Measurements from ENCODE around the gene GRB10. TPM values are rescaled to one million over a fixed set of nuclear protein-coding genes. Genes with fewer than 3 reads are reported as not detected.

The GRB10 gene
- total RNA-seq, 1 experiment from 2014 or later, result 38.3 TPM

DNA sequence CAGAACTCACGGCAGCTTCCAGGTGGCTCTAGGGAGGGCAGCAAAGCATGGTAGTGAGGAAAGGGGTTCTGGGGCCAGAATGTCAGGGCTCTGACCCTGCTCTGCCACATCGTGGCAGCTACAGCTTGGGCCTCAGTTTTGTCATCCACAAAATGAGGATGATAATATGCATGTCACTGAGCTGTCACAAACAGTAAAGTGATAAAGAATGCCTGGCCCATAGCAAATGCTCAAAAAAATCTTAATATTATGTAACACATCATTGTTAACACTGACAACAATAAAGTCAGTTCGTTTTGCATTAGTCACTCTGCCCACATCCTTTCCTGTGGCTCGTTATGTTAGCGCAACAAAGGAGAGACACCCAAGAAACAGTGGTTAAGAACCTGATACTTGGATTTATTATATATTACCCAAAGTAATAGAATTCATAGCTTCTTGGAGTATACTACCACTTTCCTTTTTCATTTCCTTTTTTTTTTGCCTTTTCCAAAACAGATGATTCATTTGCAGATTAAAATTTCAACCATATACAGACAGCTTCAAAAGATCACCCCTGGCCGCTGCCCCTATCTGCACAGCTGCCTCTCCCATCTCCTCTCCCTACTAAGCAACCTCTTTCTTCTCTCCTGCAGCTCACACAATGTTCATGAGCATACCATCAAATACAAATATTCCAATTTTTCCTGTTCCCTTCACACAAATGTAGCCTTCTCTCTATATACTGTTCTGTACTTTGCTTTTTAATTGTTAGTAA lies 172.0 kb downstream of the GRB10 start:
- H3K36me3 ChIP-seq (ENCODE audit: control insufficient read depth, insufficient read depth, low read length), result no peaks in the 10 kb centered on the region
- DNase-seq (ENCODE audit: low read depth, low spot score) (peak; percentile 39), ATAC-seq (no peak)
- ChIA-PET CTCF (no interaction called here), POLR2A (no interaction called here)
- no peak for TF ChIP-seq POLR2AphosphoS5 (IDR thresholded peaks at IDR 0.05; ENCODE audit: low read depth, low read length)
- TF ChIP-seq SIN3A (IDR thresholded peaks at IDR 0.05; ENCODE audit: borderline replicate concordance, insufficient read depth, low read depth, low read length), result no peak
- TF ChIP-seq TCF7L2 (IDR thresholded peaks at IDR 0.05; ENCODE audit: low read depth, low read length), result no peak
- no peak for TF ChIP-seq CTCF (IDR thresholded peaks at IDR 0.05)
- TF ChIP-seq, protein P1, sequence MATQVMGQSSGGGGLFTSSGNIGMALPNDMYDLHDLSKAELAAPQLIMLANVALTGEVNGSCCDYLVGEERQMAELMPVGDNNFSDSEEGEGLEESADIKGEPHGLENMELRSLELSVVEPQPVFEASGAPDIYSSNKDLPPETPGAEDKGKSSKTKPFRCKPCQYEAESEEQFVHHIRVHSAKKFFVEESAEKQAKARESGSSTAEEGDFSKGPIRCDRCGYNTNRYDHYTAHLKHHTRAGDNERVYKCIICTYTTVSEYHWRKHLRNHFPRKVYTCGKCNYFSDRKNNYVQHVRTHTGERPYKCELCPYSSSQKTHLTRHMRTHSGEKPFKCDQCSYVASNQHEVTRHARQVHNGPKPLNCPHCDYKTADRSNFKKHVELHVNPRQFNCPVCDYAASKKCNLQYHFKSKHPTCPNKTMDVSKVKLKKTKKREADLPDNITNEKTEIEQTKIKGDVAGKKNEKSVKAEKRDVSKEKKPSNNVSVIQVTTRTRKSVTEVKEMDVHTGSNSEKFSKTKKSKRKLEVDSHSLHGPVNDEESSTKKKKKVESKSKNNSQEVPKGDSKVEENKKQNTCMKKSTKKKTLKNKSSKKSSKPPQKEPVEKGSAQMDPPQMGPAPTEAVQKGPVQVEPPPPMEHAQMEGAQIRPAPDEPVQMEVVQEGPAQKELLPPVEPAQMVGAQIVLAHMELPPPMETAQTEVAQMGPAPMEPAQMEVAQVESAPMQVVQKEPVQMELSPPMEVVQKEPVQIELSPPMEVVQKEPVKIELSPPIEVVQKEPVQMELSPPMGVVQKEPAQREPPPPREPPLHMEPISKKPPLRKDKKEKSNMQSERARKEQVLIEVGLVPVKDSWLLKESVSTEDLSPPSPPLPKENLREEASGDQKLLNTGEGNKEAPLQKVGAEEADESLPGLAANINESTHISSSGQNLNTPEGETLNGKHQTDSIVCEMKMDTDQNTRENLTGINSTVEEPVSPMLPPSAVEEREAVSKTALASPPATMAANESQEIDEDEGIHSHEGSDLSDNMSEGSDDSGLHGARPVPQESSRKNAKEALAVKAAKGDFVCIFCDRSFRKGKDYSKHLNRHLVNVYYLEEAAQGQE (IDR thresholded peaks at IDR 0.05; ENCODE audit: insufficient read depth in 1 of 2, low read depth in 2 of 2, low read length in 1 of 2), result no peak
- no peak overlapping the region for H3K27ac ChIP-seq (ENCODE audit: low read length)
- H3K27me3 ChIP-seq (ENCODE audit: control insufficient read depth, insufficient read depth, low read length), result no peaks in the 10 kb centered on the region
- in situ Hi-C loops (cut with HindIII; ENCODE audit: low pct_unique_long_range_greater_than_20kb, low sequenced_read_pairs), result no loop called here
- intact Hi-C loops (cut with micrococcal nuclease; ENCODE audit: unreplicated experiment), result no loop called here
- H3K4me3 ChIP-seq (ENCODE audit: low read depth in 2 of 2, low read length in 2 of 2), result no peak overlapping the region
- H3K4me1 ChIP-seq (ENCODE audit: control insufficient read depth, insufficient read depth, low read length), result no peaks in the 10 kb centered on the region
- no peaks in the 10 kb centered on the region for H3K9me3 ChIP-seq (ENCODE audit: control insufficient read depth, insufficient read depth, low read depth, low read length)
- BruUV-seq (replicated peaks), result TSS peak; percentile 53

DNA sequence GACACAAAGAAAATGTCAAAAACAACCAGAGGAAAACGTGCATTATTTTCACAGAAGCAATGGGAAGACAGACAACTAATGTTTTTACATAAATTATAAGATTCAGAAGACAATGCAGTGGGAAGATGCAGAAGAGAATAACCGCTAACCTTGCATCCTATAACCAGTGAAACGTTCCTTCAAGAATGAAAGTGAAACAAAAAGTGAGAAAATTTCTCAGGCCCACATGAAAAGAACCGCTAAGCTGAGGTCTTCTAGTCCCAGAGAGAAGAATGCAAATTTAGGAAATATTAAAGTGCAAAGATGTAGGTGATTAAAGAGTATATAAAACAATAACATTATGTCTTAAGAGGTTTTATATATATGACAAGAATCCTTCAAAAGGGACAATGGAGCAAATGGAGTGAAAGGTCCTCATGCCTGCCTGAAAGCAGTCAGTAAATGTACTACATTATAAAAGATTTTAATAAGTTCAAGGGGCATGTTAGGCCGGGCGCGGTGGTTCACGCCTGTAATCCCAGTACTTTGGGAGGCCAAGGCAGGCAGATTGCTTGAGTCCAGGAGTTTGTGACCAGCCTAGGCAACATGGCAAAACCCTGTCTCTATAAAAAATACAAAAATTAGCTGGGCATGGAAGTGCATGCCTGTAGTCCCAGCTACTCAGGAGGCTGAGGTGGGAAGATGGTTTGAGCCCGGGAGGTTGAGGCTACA lies 174.3 kb downstream of the GRB10 start:
- DNase-seq (ENCODE audit: low read depth, low spot score), result no peak
- H3K4me1 ChIP-seq (ENCODE audit: control insufficient read depth, insufficient read depth, low read length), result no peaks in the 10 kb centered on the region
- intact Hi-C loops (cut with micrococcal nuclease; ENCODE audit: unreplicated experiment), result no loop called here
- ChIA-PET CTCF (no interaction called here), POLR2A (no interaction called here)
- H3K27ac ChIP-seq (ENCODE audit: low read length), result no peak overlapping the region
- no peaks in the 10 kb centered on the region for H3K9me3 ChIP-seq (ENCODE audit: control insufficient read depth, insufficient read depth, low read depth, low read length)
- BruUV-seq (replicated peaks), result no TSS peak
- no peak for TF ChIP-seq TCF7L2 (IDR thresholded peaks at IDR 0.05; ENCODE audit: low read depth, low read length)
- no peak for TF ChIP-seq POLR2AphosphoS5 (IDR thresholded peaks at IDR 0.05; ENCODE audit: low read depth, low read length)
- TF ChIP-seq SIN3A (IDR thresholded peaks at IDR 0.05; ENCODE audit: borderline replicate concordance, insufficient read depth, low read depth, low read length), result no peak
- TF ChIP-seq CTCF (IDR thresholded peaks at IDR 0.05), result no peak
- TF ChIP-seq, protein P1 (IDR thresholded peaks at IDR 0.05; ENCODE audit: insufficient read depth in 1 of 2, low read depth in 2 of 2, low read length in 1 of 2), result no peak
- H3K4me3 ChIP-seq (ENCODE audit: low read depth in 2 of 2, low read length in 2 of 2), result no peak overlapping the region
- no peaks in the 10 kb centered on the region for H3K36me3 ChIP-seq (ENCODE audit: control insufficient read depth, insufficient read depth, low read length)
- no peaks in the 10 kb centered on the region for H3K27me3 ChIP-seq (ENCODE audit: control insufficient read depth, insufficient read depth, low read length)
- in situ Hi-C loops (cut with HindIII; ENCODE audit: low pct_unique_long_range_greater_than_20kb, low sequenced_read_pairs), result no loop called here
- no peak for ATAC-seq
